ENCODE measurements around the gene PSORS1C2.
"Not testable (repeated sequence)": the region's sequence is repeated elsewhere in the genome, so short reads cannot be mapped to it uniquely, and the experiment has no call there.

The PSORS1C2 gene

GRCh38 chr6:31138982-31139381 is at the start of gene PSORS1C2:
TSS of gene PSORS1C2 (minus strand) at chr6:31139066. CDS start at chr6:31139026, 40 bp downstream.
- DNase-seq, result no peak

GRCh38 chr6:31187780-31188194 is 48.9 kb upstream of the PSORS1C2 start:
- no peak for DNase-seq

DNA sequence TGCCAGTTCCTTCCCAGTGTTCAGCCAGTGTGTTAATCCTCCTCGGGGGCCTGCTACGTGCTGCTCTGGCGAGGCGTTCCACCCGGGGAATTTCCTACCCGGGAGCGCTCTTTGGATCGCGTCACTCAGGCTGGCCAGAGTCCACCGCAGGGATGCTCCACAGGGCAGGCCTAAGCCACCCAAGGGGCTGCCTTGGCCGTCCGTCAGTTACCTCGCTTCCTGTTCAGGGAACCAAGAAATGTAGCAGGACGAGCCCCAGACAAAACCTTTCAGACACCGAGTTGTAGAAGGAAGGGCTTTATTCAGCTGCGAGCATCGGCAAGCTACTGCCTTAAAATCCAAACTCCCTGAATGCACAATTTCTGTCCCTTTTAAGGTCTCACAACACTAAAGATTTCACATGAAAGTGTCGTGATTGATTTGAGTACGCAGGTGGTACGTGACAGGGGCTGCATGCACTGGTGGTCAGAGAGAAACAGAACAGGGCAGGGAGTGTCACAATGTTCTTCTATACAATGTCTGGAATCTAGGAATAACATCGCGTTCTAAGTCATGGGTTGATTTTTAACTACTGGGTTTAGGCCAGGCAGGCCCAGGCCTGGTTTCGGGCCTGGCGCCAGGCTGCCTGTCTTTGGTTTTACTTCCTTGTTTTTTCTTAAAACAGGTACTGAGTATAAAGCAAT is 47.3 kb upstream of the PSORS1C2 start:
- DNase-seq, result no peak

GRCh38 chr6:31185695-31186051 is 46.8 kb upstream of the PSORS1C2 start:
- not testable (repeated sequence) for DNase-seq

- DNase-seq, result not testable (repeated sequence)
Measured at GRCh38 chr6:31183859-31184258, 45.0 kb upstream of the PSORS1C2 start.

- not testable (repeated sequence) for DNase-seq
Measured at GRCh38 chr6:31183287-31183686, 44.4 kb upstream of the PSORS1C2 start.

GRCh38 chr6:31180500-31180899 is 41.6 kb upstream of the PSORS1C2 start:
- no peak for DNase-seq

GRCh38 chr6:31179896-31180295 is 41.0 kb upstream of the PSORS1C2 start:
- no peak for DNase-seq

- DNase-seq, result no peak
Measured at GRCh38 chr6:31179042-31179386, 40.1 kb upstream of the PSORS1C2 start.

DNA sequence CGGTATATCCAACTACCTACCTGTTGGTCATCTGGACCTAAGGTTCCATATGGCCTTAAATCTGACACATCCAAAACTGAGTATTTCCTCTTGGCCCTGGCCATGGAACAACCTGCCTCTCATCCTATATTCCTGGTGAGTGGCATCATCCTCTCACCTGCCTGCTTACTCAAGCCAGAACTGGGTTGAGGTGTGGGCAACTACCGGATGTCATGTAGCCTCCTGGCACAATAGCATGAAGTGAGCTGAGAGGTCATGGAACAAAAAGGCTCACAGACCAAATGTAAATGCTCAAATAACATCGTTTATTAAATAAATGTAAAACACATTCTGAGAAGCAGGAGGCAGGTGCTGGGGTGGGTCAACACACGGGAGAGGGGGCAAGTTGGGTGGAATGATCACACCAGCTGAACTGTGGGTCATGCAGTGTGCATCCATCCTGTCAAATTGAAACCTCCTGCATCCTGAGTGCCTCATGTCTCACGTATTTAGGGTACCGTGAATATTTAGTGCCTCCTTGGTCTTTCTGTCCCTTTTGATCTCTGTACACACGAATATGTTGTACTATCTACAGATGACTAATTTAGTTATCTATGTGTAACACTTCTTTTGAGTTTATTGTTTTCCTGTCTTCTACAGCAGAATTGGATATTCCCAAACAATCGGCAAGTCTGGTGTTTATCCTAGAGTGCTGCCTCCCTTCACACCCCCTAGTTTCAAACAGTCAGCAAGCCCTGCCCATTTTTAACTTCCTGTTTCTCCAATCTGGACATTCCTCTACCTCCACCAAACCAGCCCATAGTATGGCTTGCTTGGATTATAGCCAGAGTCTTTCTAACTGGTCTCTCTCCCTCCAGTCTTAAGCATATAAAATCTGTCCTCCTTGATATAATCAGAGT is 39.5 kb upstream of the PSORS1C2 start:
- peak; percentile 65 for DNase-seq

GRCh38 chr6:31175971-31176370 is 37.1 kb upstream of the PSORS1C2 start:
- no peak for DNase-seq

DNA sequence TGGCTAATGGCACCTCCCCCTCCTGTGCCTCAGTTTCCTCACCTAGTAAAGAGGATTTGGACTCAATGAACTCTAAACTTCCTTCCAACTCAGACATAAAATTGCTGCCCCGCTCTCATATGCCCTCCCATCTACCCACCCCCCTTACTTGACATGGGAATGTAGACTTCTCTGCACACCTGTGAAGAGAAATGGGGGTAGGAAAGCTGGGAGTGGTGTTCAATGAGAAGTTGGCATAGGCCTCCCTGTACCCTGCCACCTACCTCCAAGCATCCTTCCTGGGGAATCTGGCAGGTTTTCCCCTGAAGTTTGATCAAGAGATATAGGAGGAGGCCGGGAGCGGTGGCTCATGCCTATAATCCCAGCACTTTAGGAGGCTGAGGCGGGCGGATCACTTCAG is 35.5 kb upstream of the PSORS1C2 start:
- DNase-seq, result no peak

DNA sequence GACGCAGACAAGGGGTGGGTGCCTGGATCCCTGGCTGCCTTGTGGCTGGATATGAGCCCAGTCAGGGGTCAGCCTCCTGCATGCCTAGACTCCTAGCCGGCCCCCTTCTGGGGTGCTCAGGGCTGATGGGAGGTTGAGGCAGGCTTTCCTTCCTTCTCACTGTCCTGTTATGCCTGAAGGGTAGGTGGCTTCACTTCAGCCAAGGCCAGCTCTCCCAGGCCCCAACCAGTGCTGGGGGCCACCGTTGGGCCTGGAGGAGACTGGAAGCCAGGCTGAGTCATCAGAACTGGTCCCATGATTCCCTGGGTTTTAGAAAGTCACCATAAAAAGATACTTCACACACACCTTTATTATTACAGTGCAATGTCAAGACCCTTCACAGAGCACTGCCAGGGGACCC is 34.5 kb upstream of the PSORS1C2 start:
- no peak for DNase-seq

- no peak for DNase-seq
Measured at GRCh38 chr6:31172973-31173384, 34.1 kb upstream of the PSORS1C2 start.

GRCh38 chr6:31171931-31172905 is 33.4 kb upstream of the PSORS1C2 start:
- DNase-seq, result no peak

DNA sequence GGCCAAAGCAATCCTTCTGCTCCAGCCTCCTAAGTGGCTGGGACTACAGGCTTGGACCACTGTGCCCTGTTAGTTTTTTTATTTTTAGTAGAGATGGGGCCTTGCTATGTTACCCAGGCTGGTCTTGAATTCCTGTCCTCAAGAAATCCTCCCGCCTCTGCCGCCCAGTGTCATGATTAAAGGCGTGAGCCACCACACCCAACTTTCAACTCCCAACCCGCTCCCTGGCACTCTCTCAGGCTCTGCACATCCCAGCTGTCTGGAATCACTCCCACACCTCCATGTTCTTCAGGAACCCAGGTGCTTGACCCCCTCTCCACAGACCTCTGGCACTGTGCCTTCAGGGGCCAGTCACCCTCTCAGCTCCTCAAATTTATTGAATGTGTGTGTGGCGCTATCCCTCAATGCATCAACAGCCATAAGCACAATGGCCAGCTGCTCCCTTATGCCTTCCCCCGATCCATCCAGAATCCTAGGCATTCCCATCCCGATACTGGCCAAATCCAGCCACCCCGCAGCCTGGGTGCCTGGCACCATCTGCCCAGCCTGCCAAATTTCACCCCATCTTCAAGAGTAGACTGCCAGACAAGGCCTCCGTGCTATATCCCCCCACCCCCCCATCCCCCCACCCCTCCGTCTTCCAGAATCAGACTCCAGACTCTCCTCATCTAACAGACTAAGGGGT is 32.3 kb upstream of the PSORS1C2 start:
- DNase-seq, result no peak

DNA sequence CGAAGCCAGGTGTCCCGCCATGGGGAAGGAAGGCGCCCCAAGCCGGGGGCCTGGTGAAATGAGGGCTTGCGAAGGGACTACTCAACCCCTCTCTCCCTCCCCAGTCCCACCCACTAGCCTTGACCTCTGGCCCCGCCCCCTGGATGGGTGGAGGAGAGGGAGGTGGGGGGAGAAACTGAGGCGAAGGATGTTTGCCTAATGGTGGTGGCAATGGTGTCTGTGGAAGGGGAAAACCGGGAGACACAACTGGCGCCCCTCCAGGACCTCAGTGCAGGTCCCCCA is 31.7 kb upstream of the PSORS1C2 start, which contains the start of gene POU5F1:
TSS of gene POU5F1 (minus strand) at position 83 of the 282 bp plus-strand sequence. CDS start at position 21, 62 bp downstream.
- DNase-seq, result no peak

- DNase-seq, result not testable (repeated sequence)
Measured at GRCh38 chr6:31169858-31170599, 31.2 kb upstream of the PSORS1C2 start.

GRCh38 chr6:31169123-31169857 is 30.4 kb upstream of the PSORS1C2 start:
- DNase-seq, result no peak

GRCh38 chr6:31168606-31169005 is 29.7 kb upstream of the PSORS1C2 start:
- no peak for DNase-seq

GRCh38 chr6:31165986-31166385 is 27.1 kb upstream of the PSORS1C2 start:
- no peak for DNase-seq

All from NCI-H2029 (cell line).